Cardiac muscle cell (in vitro differentiated cells and primary cell): Measurements from ENCODE around the gene NUDCD2. TPM values are rescaled to one million over a fixed set of nuclear protein-coding genes. Genes with fewer than 3 reads are reported as not detected.

Source experiments
- DNase-seq, 2 donors: peaks; one replicate each; pipeline versions ENCODE4 v3.0.0 to v3.0.0-alpha.2; 2010 to 2017; ENCODE audit warnings: low read depth in 1 of 2, low spot score in 1 of 2
- H3K27ac ChIP-seq: fragments of 200-600 bp; sonication (generic); 2 replicates; pipeline ENCODE4 v1.5.1; 2016
- H3K27me3 ChIP-seq: fragments of 200-600 bp; sonication (generic); 2 replicates; pipeline ENCODE4 v1.6.0; 2016; ENCODE audit warnings: control low read depth
- H3K36me3 ChIP-seq: fragments of 200-600 bp; sonication (generic); 2 replicates; pipeline ENCODE4 v1.5.1; 2016; ENCODE audit warnings: control low read depth
- H3K4me1 ChIP-seq: fragments of 200-600 bp; sonication (generic); 2 replicates; pipeline ENCODE4 v1.8.1; 2017; ENCODE audit warnings: low read depth, mild to moderate bottlenecking, mixed run types
- H3K4me3 ChIP-seq: fragments of 200-600 bp; sonication (generic); 2 replicates; pipeline ENCODE4 v1.5.1; 2016; ENCODE audit warnings: mild to moderate bottlenecking
- H3K9me3 ChIP-seq: fragments of 200-600 bp; sonication (generic); 2 replicates; pipeline ENCODE4 v1.5.1; 2017; ENCODE audit warnings: low read depth, mild to moderate bottlenecking, control low read depth
- CTCF ChIP-seq: IDR thresholded peaks from 2 replicates; pipeline ENCODE4 v1.5.1; 2012; ENCODE audit warnings: low read depth, mild to moderate bottlenecking, low read length
- polyA plus RNA-seq: library from polyadenylated mRNA; unstranded; fragments of >200 nt; fragmentation: Nextera tagmentation; extraction: Ambion mirVana; gene quantifications from 2 replicates; pipeline ENCODE4 v1.2.1, GENCODE V29; 2016
- total RNA-seq: library from RNA; depleted of rRNA; stranded (reverse); fragments of >200 nt; gene quantifications from 2 replicates; pipeline ENCODE4 v1.2.3, GENCODE V29; 2016

The NUDCD2 gene
- total and polyA plus RNA-seq, 2 experiments from 2014 or later, result 16.5 to 78.6 TPM

GRCh38 chr5:163407034-163407655 is 52.8 kb downstream of the NUDCD2 start:
- Histone ChIP-seq H3K36me3 (no peaks in the 10 kb centered on the region), H3K27me3 (no peaks in the 10 kb centered on the region), H3K4me1 (no peaks in the 10 kb centered on the region), H3K9me3 (no peaks in the 10 kb centered on the region), H3K4me3 (no peak overlapping the region), H3K27ac (no peak overlapping the region)
- peak; percentile 12 to 72 for DNase-seq
- no peak for TF ChIP-seq CTCF

GRCh38 chr5:163404364-163405173 is 55.3 kb downstream of the NUDCD2 start:
- Histone ChIP-seq H3K9me3 (no peaks in the 10 kb centered on the region), H3K27ac (no peak overlapping the region), H3K36me3 (no peaks in the 10 kb centered on the region), H3K4me1 (no peaks in the 10 kb centered on the region), H3K4me3 (no peak overlapping the region), H3K27me3 (no peaks in the 10 kb centered on the region)
- no peak for DNase-seq
- TF ChIP-seq CTCF, result no peak

DNA sequence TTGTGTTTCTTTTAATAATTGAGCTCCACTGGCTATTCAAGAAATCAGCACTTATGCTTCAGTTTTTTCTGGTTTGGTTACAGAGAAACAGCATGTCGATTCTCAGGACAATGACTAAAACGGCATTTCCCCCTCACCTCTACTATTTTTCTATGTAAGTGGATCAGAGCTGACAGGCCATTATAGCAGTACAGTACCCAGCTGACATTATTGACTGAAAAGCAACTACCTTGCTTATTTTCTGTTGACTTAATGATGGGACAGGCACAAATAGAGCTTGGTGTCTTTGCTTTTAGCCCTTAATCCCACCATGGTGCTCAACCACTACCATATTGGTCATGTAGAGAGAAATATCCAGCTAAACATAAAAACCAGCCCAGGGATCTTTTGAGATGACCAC is 57.9 kb downstream of the NUDCD2 start:
- no peak for TF ChIP-seq CTCF
- Histone ChIP-seq H3K9me3 (no peaks in the 10 kb centered on the region), H3K4me1 (no peaks in the 10 kb centered on the region), H3K27ac (no peak overlapping the region), H3K4me3 (no peak overlapping the region), H3K27me3 (no peaks in the 10 kb centered on the region), H3K36me3 (no peaks in the 10 kb centered on the region)
- no peak for DNase-seq

GRCh38 chr5:163401271-163401670 is 58.6 kb downstream of the NUDCD2 start:
- Histone ChIP-seq H3K27ac (no peak overlapping the region), H3K4me3 (no peak overlapping the region), H3K27me3 (no peaks in the 10 kb centered on the region), H3K9me3 (no peaks in the 10 kb centered on the region), H3K36me3 (no peaks in the 10 kb centered on the region), H3K4me1 (no peaks in the 10 kb centered on the region)
- DNase-seq, result no peak
- no peak for TF ChIP-seq CTCF

DNA sequence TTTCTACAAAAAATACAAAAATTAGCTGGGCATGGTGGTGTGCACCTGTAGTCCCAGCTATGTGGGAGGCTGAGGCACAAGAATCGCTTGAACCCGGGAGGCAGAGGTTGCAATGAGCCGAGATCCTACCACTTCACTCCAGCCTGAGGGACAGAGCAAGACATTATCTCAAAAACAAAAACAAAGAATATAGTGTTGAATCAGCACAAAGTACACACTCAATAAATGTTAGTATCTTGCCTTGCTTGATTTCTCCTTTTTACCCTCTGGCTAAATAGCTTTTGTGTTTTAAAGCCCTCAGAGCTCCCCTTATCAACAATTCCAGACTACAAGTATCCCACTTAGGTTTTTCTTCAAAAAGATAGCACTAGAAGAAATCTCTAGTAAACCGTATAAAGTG is 60.0 kb downstream of the NUDCD2 start:
- no peak overlapping the region for H3K27ac ChIP-seq
- H3K4me1 ChIP-seq, result no peaks in the 10 kb centered on the region
- no peak for TF ChIP-seq CTCF
- no peaks in the 10 kb centered on the region for H3K9me3 ChIP-seq
- H3K36me3 ChIP-seq, result no peaks in the 10 kb centered on the region
- DNase-seq, result no peak
- H3K4me3 ChIP-seq, result no peak overlapping the region
- no peaks in the 10 kb centered on the region for H3K27me3 ChIP-seq
